Nephron progenitor cell (in vitro differentiated cells): ENCODE results near the gene SPEF2.

ENCODE experiments used
- DNase-seq: peaks from one replicate; pipeline ENCODE4 v3.0.0; 2021
- H3K27ac Mint-ChIP-seq: 2 replicates; pipeline ENCODE4 v1.8.0; 2021; ENCODE audit warnings: mild to moderate bottlenecking, moderate library complexity, mixed read lengths
- H3K27me3 Mint-ChIP-seq: 2 replicates; pipeline ENCODE4 v1.8.0; 2021; ENCODE audit warnings: mild to moderate bottlenecking, low read depth, mixed read lengths; ENCODE audit not compliant: poor library complexity
- H3K36me3 Mint-ChIP-seq: 2 replicates; pipeline ENCODE4 v1.8.0; 2021; ENCODE audit warnings: low read depth, mixed read lengths
- H3K4me1 Mint-ChIP-seq: 2 replicates; pipeline ENCODE4 v1.8.0; 2021; ENCODE audit warnings: mixed read lengths
- H3K4me3 Mint-ChIP-seq: 2 replicates; pipeline ENCODE4 v1.8.0; 2021; ENCODE audit warnings: mild to moderate bottlenecking, moderate library complexity, mixed read lengths
- H3K9me3 Mint-ChIP-seq: 2 replicates; pipeline ENCODE4 v1.8.0; 2021; ENCODE audit warnings: mild to moderate bottlenecking, moderate library complexity, mixed read lengths
- CTCF ChIP-seq: fragments of 200-600 bp; sonication (generic); IDR thresholded peaks from 2 replicates; pipeline ENCODE4 v1.5.0; 2021; ENCODE audit warnings: antibody characterized with exemption

The SPEF2 gene

GRCh38 chr5:35623991-35624390 is 6.3 kb downstream of the SPEF2 start:
- TF ChIP-seq CTCF: no peak
- Mint-ChIP-seq H3K27ac (no peak overlapping the region), H3K36me3 (peaks cover 9% of the 10 kb centered on the region), H3K9me3 (no peaks in the 10 kb centered on the region), H3K4me1 (peaks cover 1% of the 10 kb centered on the region), H3K4me3 (no peak overlapping the region), H3K27me3 (peaks cover 19% of the 10 kb centered on the region)
- DNase-seq: no peak

- H3K27me3 Mint-ChIP-seq: peaks cover 6% of the 10 kb centered on the region
- no peak for TF ChIP-seq CTCF
Measured at GRCh38 chr5:35626108-35626507, 8.4 kb downstream of the SPEF2 start.

GRCh38 chr5:35626553-35626952 is 8.9 kb downstream of the SPEF2 start:
- H3K36me3 Mint-ChIP-seq: peaks cover 31% of the 10 kb centered on the region
- TF ChIP-seq CTCF: no peak
- peaks cover 6% of the 10 kb centered on the region for H3K27me3 Mint-ChIP-seq
- H3K9me3 Mint-ChIP-seq: peaks cover 7% of the 10 kb centered on the region
- DNase-seq: no peak
- H3K27ac Mint-ChIP-seq: no peak overlapping the region
- H3K4me3 Mint-ChIP-seq: no peak overlapping the region
- no peaks in the 10 kb centered on the region for H3K4me1 Mint-ChIP-seq

More at GRCh38 chr5:35626108-35626507, 8.4 kb downstream of the SPEF2 start:
- Mint-ChIP-seq H3K27ac (no peak overlapping the region), H3K4me1 (no peaks in the 10 kb centered on the region), H3K36me3 (peaks cover 27% of the 10 kb centered on the region), H3K4me3 (no peak overlapping the region), H3K9me3 (peaks cover 6% of the 10 kb centered on the region)
- DNase-seq: no peak

GRCh38 chr5:35634326-35634725 is 16.7 kb downstream of the SPEF2 start:
- no peak for DNase-seq
- Mint-ChIP-seq H3K27ac (no peak overlapping the region), H3K4me3 (no peak overlapping the region), H3K4me1 (no peaks in the 10 kb centered on the region), H3K9me3 (peaks cover 49% of the 10 kb centered on the region), H3K27me3 (no peaks in the 10 kb centered on the region), H3K36me3 (peaks cover 80% of the 10 kb centered on the region)
- no peak for TF ChIP-seq CTCF

GRCh38 chr5:35640623-35641022 is 23.0 kb downstream of the SPEF2 start:
- H3K4me3 Mint-ChIP-seq: no peak overlapping the region
- no peak overlapping the region for H3K27ac Mint-ChIP-seq
- no peaks in the 10 kb centered on the region for H3K4me1 Mint-ChIP-seq
- H3K27me3 Mint-ChIP-seq: peaks cover 3% of the 10 kb centered on the region
- H3K36me3 Mint-ChIP-seq: peaks cover 26% of the 10 kb centered on the region
- no peak for DNase-seq
- peaks cover 10% of the 10 kb centered on the region for H3K9me3 Mint-ChIP-seq
- TF ChIP-seq CTCF: no peak

GRCh38 chr5:35644543-35644942 is 26.9 kb downstream of the SPEF2 start:
- Mint-ChIP-seq H3K9me3 (no peaks in the 10 kb centered on the region), H3K27me3 (peaks cover 8% of the 10 kb centered on the region), H3K36me3 (peaks cover 10% of the 10 kb centered on the region), H3K27ac (no peak overlapping the region), H3K4me1 (peaks cover 10% of the 10 kb centered on the region), H3K4me3 (no peak overlapping the region)
- no peak for TF ChIP-seq CTCF
- no peak for DNase-seq
